ENCODE results near the gene SCMH1.

DNA sequence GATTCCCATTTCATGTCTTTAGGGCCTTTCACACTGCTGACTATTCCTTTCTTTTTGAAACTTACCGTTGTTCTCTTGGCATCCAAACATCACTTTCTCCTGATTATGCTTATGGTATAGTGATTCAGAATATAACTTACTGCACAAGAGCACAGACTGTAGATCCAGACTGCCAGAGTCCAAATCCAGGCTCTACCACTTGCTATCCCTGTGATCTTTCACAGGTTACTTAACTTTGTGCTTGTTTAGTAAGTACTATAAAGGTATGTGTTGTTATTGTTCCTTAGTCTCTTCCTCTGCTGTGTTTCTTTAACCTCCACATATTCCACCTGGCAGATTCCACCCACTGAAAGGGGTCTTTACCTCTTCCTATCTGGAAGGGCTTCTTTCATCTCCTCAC lies 8.4 kb downstream of the SCMH1 start:
- TF ChIP-seq, protein P1, sequence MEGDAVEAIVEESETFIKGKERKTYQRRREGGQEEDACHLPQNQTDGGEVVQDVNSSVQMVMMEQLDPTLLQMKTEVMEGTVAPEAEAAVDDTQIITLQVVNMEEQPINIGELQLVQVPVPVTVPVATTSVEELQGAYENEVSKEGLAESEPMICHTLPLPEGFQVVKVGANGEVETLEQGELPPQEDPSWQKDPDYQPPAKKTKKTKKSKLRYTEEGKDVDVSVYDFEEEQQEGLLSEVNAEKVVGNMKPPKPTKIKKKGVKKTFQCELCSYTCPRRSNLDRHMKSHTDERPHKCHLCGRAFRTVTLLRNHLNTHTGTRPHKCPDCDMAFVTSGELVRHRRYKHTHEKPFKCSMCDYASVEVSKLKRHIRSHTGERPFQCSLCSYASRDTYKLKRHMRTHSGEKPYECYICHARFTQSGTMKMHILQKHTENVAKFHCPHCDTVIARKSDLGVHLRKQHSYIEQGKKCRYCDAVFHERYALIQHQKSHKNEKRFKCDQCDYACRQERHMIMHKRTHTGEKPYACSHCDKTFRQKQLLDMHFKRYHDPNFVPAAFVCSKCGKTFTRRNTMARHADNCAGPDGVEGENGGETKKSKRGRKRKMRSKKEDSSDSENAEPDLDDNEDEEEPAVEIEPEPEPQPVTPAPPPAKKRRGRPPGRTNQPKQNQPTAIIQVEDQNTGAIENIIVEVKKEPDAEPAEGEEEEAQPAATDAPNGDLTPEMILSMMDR (IDR thresholded peaks at IDR 0.05): no peak
- TF ChIP-seq POLR2A (IDR thresholded peaks at IDR 0.05): no peak
